PC-9 (cell line): ENCODE data around the gene FRMD6.

Experiments used
- CTCF ChIP-seq: fragments of 200-600 bp; sonication (generic); conservative IDR thresholded peaks from 2 replicates; pipeline ENCODE4 v1.6.1; 2017; ENCODE audit warnings: mixed run types, antibody characterized with exemption, mild to moderate bottlenecking, moderate library complexity
- EZH2 ChIP-seq: fragments of 200-600 bp; sonication (generic); IDR thresholded peaks from 2 replicates; pipeline ENCODE4 v1.8.0; 2017; ENCODE audit warnings: antibody characterized with exemption, low read depth

- no peak for TF ChIP-seq EZH2
- TF ChIP-seq CTCF: no peak
These were observed 11.9 kb upstream of the FRMD6 start for GRCh38 chr14:51639668-51640316.
